Activated naive CD8-positive, alpha-beta T cell treated with anti-CD3 and anti-CD28 coated beads for 36 hours (primary cell): ENCODE results near the gene SBNO1. TPM values are rescaled to one million over a fixed set of nuclear protein-coding genes. Genes with fewer than 3 reads are reported as not detected.
A peak's percentile ranks its signal among the peaks of the same experiment; 100 is the strongest.
"Not testable (repeated sequence)": the region's sequence is repeated elsewhere in the genome, so short reads cannot be mapped to it uniquely, and the experiment has no call there.

ENCODE experiments used
- DNase-seq: peaks from one replicate; pipeline ENCODE4 v3.0.0; 2021
- H3K27ac Mint-ChIP-seq: one replicate; pipeline ENCODE4 v1.8.0; 2022; ENCODE audit warnings: mild to moderate bottlenecking, moderate library complexity, mixed read lengths
- H3K27me3 Mint-ChIP-seq: one replicate; pipeline ENCODE4 v1.8.0; 2022; ENCODE audit warnings: mild to moderate bottlenecking, mixed read lengths
- H3K36me3 Mint-ChIP-seq: one replicate; pipeline ENCODE4 v1.8.0; 2021; ENCODE audit warnings: mild to moderate bottlenecking, mixed read lengths
- H3K4me1 Mint-ChIP-seq: one replicate; pipeline ENCODE4 v1.8.0; 2021; ENCODE audit warnings: mixed read lengths
- H3K4me3 Mint-ChIP-seq: one replicate; pipeline ENCODE4 v1.8.0; 2022; ENCODE audit warnings: mild to moderate bottlenecking, moderate library complexity, mixed read lengths
- H3K9me3 Mint-ChIP-seq: one replicate; pipeline ENCODE4 v1.8.0; 2022; ENCODE audit warnings: mixed read lengths
- total RNA-seq, 2 experiments: library from RNA; stranded (reverse); gene quantifications; one replicate each; pipeline ENCODE4 v1.2.3, GENCODE V29; 2021

Gene SBNO1
- total RNA-seq, 2 experiments from 2014 or later = 50.8 to 50.9 TPM

GRCh38 chr12:123335490-123335889, 29.2 kb downstream of the SBNO1 start:
- no peaks in the 10 kb centered on the region for H3K27me3 Mint-ChIP-seq
- H3K9me3 Mint-ChIP-seq = no peaks in the 10 kb centered on the region
- no peak overlapping the region for H3K4me3 Mint-ChIP-seq
- no peak overlapping the region for H3K27ac Mint-ChIP-seq
- H3K4me1 Mint-ChIP-seq = peaks cover 9% of the 10 kb centered on the region
- H3K36me3 Mint-ChIP-seq = peaks cover 21% of the 10 kb centered on the region
- no peak for DNase-seq

- Mint-ChIP-seq H3K4me3 (no peak overlapping the region), H3K4me1 (no peaks in the 10 kb centered on the region), H3K27ac (no peak overlapping the region), H3K27me3 (no peaks in the 10 kb centered on the region), H3K36me3 (peaks cover 18% of the 10 kb centered on the region), H3K9me3 (no peaks in the 10 kb centered on the region)
- no peak for DNase-seq
These were observed 34.8 kb downstream of the SBNO1 start for GRCh38 chr12:123329799-123330198.

GRCh38 chr12:123319826-123320225, 44.8 kb downstream of the SBNO1 start:
- Mint-ChIP-seq H3K36me3 (peaks cover 22% of the 10 kb centered on the region), H3K27me3 (no peaks in the 10 kb centered on the region), H3K4me3 (no peak overlapping the region), H3K9me3 (no peaks in the 10 kb centered on the region), H3K27ac (no peak overlapping the region), H3K4me1 (no peaks in the 10 kb centered on the region)
- no peak for DNase-seq

DNA sequence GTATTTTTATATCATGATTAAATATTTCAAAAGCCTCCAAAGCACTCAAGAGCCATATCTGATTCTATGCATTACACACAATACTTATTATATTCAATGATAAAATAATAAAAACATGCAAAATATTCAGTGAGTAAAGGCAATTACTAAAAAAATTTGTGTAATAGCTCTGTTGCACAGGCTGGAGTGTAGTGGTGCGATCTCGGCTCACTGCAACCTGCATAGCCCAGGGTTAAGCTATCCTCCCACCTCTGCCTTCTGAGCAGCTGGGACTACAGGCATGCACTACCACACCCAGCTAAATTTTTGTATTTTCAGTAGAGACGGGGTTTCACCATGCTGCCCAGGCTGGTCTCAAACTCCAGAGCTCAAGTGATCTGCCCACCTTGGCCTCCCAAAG, 45.4 kb downstream of the SBNO1 start:
- DNase-seq = no peak
- Mint-ChIP-seq H3K4me3 (no peak overlapping the region), H3K4me1 (no peaks in the 10 kb centered on the region), H3K9me3 (no peaks in the 10 kb centered on the region), H3K36me3 (peaks cover 22% of the 10 kb centered on the region), H3K27me3 (no peaks in the 10 kb centered on the region), H3K27ac (no peak overlapping the region)

GRCh38 chr12:123313046-123313445, 51.6 kb downstream of the SBNO1 start:
- not testable (repeated sequence) for H3K9me3 Mint-ChIP-seq, H3K4me3 Mint-ChIP-seq, H3K27ac Mint-ChIP-seq, H3K4me1 Mint-ChIP-seq, DNase-seq, H3K27me3 Mint-ChIP-seq
- peaks cover 18% of the 10 kb centered on the region for H3K36me3 Mint-ChIP-seq

DNA sequence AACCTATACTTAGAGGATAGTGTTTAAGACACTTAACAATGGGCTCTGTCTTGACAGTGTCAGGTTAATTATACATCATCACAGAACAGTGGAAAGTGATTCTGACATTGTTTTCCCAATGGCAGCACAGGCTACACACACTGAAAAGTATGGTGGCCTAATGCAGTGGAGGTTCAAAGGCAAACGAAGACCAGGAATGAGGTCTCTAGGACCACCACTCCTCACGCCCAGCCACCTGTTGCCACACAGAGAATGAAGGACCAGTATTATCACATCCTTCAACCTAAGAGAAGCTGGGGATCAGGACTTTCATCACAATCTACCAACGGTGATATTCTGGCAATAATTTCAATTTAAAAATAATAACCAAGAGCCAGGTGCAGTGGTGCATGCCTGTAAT, 58.4 kb downstream of the SBNO1 start:
- Mint-ChIP-seq H3K9me3 (no peaks in the 10 kb centered on the region), H3K4me1 (no peaks in the 10 kb centered on the region), H3K27me3 (no peaks in the 10 kb centered on the region), H3K36me3 (peaks cover 16% of the 10 kb centered on the region), H3K27ac (no peak overlapping the region), H3K4me3 (no peak overlapping the region)
- DNase-seq = no peak

- no peaks in the 10 kb centered on the region for H3K27me3 Mint-ChIP-seq
- peak overlapping the region; percentile 5 for H3K27ac Mint-ChIP-seq
- H3K9me3 Mint-ChIP-seq = no peaks in the 10 kb centered on the region
- H3K36me3 Mint-ChIP-seq = peaks cover 18% of the 10 kb centered on the region
- H3K4me3 Mint-ChIP-seq = no peak overlapping the region
- DNase-seq = no peak
- no peaks in the 10 kb centered on the region for H3K4me1 Mint-ChIP-seq
These were observed 59.5 kb downstream of the SBNO1 start for GRCh38 chr12:123305136-123305535.

DNA sequence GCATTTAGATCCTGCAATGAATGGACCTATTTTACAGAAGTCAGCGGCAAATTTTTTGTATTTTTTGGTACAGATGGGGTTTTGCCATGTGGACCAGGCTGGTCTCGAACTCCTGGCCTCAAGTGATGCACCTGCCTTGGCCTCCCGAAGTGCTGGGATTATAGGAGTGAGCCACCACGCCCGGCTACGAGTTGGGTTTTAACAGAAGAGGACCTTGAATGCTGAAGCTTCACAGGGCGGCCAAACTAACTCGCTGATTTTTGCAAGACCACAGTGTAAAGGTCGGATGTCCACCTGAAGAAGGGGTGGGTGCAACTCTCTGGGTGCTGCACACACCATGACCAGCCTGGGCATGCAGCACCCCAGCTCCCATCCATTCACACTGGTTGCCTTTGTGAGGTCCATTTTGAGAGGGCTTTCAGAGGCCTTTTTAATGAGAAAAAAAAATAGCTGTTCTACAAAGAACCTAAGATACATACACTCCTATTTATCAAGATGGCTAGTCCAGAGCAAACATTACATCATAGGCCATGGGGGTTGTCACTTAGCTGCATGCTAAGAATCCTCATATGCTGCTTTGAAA, 71.4 kb downstream of the SBNO1 start:
- Mint-ChIP-seq H3K27me3 (no peaks in the 10 kb centered on the region), H3K9me3 (no peaks in the 10 kb centered on the region), H3K27ac (no peak overlapping the region), H3K36me3 (peaks cover 17% of the 10 kb centered on the region), H3K4me1 (no peaks in the 10 kb centered on the region), H3K4me3 (no peak overlapping the region)
- no peak for DNase-seq

DNA sequence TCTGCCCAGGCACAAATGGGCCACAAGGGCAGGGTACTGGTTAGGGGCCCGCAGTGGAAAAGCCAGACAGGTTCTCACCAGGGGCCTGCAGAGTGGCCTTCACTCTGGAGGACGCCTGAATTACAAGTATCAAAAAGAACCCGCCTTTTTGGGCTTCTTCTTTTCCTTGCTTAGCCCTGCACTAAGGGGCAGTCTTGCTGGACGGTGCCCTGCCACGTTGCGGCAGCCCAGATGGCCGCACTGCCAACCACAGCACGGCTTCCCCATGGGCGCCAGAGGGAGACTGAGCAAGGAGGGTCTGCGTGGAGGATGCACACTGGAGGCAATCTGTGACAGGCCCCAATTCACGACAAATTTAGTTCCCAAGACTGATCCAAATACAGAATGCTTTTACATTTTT, 74.7 kb downstream of the SBNO1 start:
- H3K36me3 Mint-ChIP-seq = peaks cover 9% of the 10 kb centered on the region
- DNase-seq = no peak
- no peaks in the 10 kb centered on the region for H3K27me3 Mint-ChIP-seq
- no peaks in the 10 kb centered on the region for H3K4me1 Mint-ChIP-seq
- no peaks in the 10 kb centered on the region for H3K9me3 Mint-ChIP-seq
- H3K4me3 Mint-ChIP-seq = no peak overlapping the region
- H3K27ac Mint-ChIP-seq = no peak overlapping the region

DNA sequence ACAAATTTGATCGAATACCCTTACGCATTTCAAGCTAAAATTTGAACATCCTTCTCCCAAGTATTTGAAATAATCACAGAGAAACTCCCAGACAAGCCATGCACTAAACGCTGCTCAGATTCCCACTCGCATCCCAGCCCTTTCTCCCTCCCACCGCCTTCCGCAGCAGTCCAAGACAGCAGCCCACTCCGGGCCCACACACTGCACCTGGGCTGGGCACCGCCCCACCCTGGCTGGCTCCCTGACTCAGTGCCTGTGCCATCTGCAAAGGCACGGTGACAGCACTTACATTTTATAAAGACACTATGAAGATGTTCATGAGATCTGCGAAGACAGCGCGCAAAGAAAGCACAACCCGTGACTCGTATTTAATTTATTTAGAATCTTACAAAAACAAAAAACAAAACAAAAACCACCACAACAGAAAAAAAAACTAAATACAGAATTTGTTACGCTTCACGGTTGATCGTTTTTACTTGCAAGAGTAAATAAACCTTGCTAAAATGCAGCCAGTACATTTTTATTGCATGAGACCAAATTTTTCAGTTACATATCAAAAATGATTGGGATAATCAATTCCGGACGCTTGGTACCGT, 75.8 kb downstream of the SBNO1 start:
- no peaks in the 10 kb centered on the region for H3K27me3 Mint-ChIP-seq
- H3K9me3 Mint-ChIP-seq = no peaks in the 10 kb centered on the region
- no peak for DNase-seq
- no peak overlapping the region for H3K27ac Mint-ChIP-seq
- H3K4me3 Mint-ChIP-seq = no peak overlapping the region
- H3K36me3 Mint-ChIP-seq = peaks cover 9% of the 10 kb centered on the region
- no peaks in the 10 kb centered on the region for H3K4me1 Mint-ChIP-seq

- Mint-ChIP-seq H3K9me3 (no peaks in the 10 kb centered on the region), H3K27ac (no peak overlapping the region), H3K27me3 (no peaks in the 10 kb centered on the region), H3K4me1 (no peaks in the 10 kb centered on the region), H3K4me3 (no peak overlapping the region), H3K36me3 (peaks cover 5% of the 10 kb centered on the region)
- no peak for DNase-seq
These were observed 77.8 kb downstream of the SBNO1 start for GRCh38 chr12:123286652-123287373.

GRCh38 chr12:123284669-123285068, 80.0 kb downstream of the SBNO1 start:
- no peak overlapping the region for H3K27ac Mint-ChIP-seq
- H3K4me1 Mint-ChIP-seq = no peaks in the 10 kb centered on the region

GRCh38 chr12:123283461-123283860, 81.2 kb downstream of the SBNO1 start:
- H3K9me3 Mint-ChIP-seq = no peaks in the 10 kb centered on the region
- no peaks in the 10 kb centered on the region for H3K27me3 Mint-ChIP-seq
- DNase-seq = no peak
- no peak overlapping the region for H3K4me3 Mint-ChIP-seq
- H3K36me3 Mint-ChIP-seq = no peaks in the 10 kb centered on the region
- no peaks in the 10 kb centered on the region for H3K4me1 Mint-ChIP-seq
- H3K27ac Mint-ChIP-seq = no peak overlapping the region

More at GRCh38 chr12:123284669-123285068, 80.0 kb downstream of the SBNO1 start:
- H3K9me3 Mint-ChIP-seq = no peaks in the 10 kb centered on the region
- H3K27me3 Mint-ChIP-seq = no peaks in the 10 kb centered on the region
- H3K36me3 Mint-ChIP-seq = peaks cover 3% of the 10 kb centered on the region
- DNase-seq = no peak
- no peak overlapping the region for H3K4me3 Mint-ChIP-seq

DNA sequence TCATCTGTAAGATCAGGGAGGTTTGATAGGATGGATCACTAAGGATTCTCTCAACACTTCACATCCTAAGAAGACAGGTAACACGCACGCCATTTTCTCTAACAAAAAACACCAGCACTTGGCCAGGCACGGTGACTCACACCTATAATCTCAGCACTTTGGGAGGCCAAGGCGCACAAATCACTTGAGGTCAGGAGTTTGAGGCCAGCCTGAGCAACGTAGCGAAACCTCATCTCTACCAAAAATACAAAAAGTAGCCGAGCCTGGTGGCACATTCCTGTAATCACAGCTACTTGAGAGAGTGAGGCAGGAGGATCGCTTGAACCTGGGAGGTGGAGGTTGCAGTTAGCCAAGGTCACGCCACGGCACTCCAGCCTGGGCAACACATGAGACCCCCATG, 82.5 kb downstream of the SBNO1 start:
- no peak for DNase-seq
- Mint-ChIP-seq H3K4me3 (no peak overlapping the region), H3K9me3 (no peaks in the 10 kb centered on the region), H3K4me1 (peaks cover 4% of the 10 kb centered on the region), H3K27ac (no peak overlapping the region), H3K36me3 (no peaks in the 10 kb centered on the region), H3K27me3 (no peaks in the 10 kb centered on the region)

DNA sequence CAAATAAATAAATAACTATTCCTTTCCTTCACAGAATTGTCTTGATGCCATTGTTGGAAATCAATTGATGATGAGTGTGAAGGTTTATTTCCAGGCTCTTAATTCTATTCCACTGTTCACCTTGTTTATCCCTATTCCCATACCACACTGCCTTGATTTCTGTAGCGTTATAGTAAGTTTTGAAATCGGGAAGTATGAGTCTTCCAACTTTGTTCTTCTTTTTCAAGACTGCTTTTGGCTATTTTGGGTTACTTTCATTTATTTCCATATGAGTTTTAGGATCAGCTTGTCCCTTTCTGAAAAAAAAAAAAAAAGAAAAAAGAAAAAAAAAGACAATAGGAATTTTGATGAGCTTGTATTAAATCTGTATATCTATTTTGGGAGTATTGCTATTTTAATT, 83.7 kb downstream of the SBNO1 start:
- no peak overlapping the region for H3K27ac Mint-ChIP-seq
- H3K4me1 Mint-ChIP-seq = peaks cover 4% of the 10 kb centered on the region
- no peaks in the 10 kb centered on the region for H3K36me3 Mint-ChIP-seq
- no peak for DNase-seq
- H3K27me3 Mint-ChIP-seq = no peaks in the 10 kb centered on the region
- H3K4me3 Mint-ChIP-seq = no peak overlapping the region
- H3K9me3 Mint-ChIP-seq = no peaks in the 10 kb centered on the region
